GM18861 (cell line): ENCODE measurements around the gene CEACAM4.
"Not testable (repeated sequence)": the region's sequence is repeated elsewhere in the genome, so short reads cannot be mapped to it uniquely, and the experiment has no call there.

Experiments
- ATAC-seq: cut with Tn5 transposase; IDR thresholded peaks from one replicate; pipeline ENCODE4 v1.9.1; 2021; ENCODE audit not compliant: unreplicated experiment

CEACAM4 gene

DNA sequence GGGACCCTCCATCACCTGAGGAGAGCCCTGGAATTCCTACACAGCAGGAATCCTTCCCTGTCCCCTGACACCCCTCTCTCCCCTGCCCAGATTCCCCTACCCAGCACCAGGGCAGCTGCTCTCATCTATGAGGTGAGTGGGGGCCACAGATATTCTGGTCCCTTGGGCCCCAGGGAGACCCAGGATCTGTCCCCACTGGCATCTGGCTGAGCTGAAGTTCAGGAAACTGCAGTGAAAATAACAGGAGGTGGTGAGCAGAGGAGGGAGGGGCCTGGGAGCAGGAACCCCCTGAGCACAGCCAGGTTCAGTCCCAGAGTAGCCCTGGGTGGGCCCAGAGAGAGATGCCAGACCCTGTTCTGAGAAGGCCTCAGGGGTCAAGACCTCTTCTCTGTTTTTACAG lies 40.8 kb downstream of the CEACAM4 start:
- no peak for ATAC-seq

DNA sequence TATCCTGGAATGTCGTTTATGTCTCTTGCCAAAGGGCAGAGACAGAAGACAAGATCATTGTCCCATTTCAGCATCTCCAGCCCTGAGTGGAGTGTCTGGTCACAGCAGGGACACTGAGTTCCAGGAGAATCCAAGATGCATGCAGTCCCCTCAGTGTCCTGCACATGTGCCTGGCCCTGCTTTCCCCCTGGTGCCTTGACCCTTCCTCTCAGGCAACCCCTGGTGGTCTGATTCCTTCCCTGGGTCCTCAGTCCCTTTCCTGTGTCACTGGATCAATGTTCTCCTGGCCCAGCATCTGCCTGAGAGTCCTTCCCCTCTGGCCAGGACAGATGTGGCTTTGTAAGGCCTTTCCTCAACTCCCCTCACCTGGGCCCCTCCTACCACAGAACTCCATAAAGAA lies 41.9 kb downstream of the CEACAM4 start:
- ATAC-seq: no peak

DNA sequence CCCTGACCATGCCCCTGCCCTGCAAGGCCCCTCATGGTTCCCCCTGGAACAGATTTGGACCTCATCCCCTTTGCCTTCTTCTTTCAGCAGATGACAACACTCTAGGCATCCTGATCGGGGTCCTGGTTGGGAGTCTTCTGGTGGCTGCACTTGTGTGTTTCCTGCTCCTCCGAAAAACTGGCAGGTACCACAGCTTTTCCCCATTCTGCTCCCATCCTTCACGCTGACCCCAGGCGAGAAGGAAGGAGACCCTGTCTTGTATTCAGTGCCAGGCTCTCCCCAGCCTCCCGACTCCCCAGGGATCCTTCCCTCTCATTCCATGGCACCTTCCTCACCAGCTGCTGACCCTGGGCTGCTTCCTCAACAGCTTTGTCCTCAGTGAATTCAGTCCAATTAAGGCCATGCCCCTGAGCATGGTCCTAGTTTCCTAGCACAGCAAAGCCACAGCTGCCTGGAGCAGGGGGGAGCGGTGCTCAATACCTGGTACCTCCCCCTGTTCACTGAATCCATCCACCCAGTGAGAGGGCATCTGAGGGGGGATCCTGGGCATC lies 42.5 kb downstream of the CEACAM4 start:
- ATAC-seq: no peak

DNA sequence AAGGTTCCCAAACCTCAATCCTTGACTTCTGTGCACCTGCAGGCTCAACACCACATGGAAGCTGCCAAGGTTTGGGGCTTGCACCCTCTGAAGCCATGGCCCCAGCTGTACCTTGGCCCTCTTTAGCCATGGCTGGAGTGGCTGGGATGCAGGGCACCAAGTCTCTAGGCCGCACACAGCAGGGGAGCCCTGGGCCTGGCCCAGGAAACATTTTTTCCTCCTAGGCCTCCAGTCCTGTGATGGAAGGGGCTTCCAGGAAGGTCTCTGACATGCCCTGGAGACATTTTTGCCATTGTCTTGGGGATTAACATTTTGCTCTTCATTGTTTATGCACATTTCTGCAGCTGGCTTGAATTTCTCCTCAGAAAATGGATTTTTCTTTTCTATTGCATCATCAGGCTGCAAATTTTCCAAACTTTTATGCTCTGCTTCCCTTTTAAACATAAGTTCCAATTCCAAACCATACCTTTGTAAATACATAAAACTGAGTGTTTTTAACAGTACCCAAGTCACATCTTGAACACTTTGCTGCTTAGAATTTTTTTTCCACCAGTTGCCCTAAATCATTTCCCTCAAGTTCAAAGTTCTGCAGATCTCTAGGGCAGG lies 44.2 kb downstream of the CEACAM4 start:
- not testable (repeated sequence) for ATAC-seq

DNA sequence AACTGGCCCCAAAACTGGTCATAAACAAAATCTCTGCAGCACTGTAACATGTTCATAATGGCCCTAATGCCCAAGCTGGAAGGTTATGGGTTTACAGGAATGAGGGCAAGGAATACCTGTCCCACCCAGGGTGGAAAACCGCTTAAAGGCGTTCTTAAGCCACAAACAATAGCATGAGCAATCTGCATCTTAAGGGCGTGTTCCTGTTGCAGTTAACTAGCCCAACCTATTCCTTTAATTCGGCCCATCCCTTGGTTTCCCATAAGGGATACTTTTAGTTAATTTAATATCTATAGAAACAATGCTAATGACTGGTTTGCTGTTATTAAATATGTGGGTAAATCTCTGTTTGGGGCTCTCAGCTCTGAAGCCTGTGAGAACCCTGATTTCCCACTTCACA lies 45.8 kb downstream of the CEACAM4 start:
- ATAC-seq: not testable (repeated sequence)

DNA sequence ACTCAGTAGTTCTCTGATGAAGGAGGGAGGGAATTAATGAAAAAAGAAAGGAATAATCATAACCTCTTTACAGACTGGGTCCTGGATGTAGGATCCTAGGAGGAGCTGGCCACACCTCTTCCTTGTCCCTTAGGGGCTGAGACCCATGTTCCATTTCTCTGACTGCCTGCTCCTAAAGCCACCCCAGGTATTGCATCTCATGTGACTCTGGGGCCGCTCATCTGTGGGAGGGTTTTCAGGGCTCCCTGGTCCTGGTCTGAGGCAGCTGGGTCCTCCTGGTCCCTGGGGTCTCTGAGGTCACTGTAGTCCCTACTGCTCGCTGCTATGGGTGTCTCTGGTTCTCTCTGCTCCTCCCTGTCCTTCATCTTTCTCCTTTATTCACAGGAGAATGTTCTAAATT lies 48.0 kb downstream of the CEACAM4 start:
- ATAC-seq: no peak

DNA sequence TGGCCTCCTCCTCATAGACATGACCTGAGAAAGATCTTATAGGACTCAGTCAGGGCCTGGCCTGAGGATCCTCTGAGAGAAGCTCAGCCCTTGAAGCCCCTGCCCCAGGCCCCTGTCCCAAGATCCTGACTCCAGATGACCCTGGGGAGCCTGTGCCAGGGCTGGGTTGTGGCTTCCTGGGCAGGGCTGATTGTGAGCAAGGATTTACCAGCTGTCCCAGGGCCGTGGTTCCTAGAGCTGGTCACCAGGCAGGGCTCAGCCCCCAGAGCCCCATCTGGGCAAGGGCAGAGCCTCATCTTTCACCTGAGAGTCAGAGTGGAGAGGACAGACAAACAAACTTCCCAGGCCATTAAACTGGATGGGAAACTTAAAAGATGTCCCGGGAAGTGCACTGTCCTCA lies 49.0 kb downstream of the CEACAM4 start:
- no peak for ATAC-seq

DNA sequence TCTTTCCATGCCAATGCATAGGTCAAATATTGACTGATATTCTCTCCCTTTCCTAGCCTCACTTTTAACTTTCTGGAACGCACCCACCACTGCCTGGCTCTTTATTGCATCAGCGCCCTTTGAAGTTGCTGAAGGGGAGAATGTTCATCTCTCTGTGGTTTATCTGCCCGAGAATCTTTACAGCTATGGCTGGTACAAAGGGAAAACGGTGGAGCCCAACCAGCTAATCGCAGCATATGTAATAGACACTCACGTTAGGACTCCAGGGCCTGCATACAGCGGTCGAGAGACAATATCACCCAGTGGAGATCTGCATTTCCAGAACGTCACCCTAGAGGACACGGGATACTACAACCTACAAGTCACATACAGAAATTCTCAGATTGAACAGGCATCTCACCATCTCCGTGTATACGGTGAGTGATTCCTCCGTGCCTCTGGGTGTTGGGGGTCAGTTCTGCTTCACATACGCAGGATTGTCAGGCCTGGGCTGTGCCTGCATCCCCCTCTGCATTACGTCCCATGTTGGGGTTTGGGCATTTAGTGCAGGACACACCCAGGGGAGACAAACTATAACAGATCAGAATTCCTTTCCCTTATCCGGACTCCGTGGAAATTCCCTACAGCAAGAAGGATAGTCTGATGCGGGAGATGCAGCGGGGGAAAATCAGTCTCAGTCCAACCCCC lies 49.6 kb downstream of the CEACAM4 start:
- no peak for ATAC-seq

DNA sequence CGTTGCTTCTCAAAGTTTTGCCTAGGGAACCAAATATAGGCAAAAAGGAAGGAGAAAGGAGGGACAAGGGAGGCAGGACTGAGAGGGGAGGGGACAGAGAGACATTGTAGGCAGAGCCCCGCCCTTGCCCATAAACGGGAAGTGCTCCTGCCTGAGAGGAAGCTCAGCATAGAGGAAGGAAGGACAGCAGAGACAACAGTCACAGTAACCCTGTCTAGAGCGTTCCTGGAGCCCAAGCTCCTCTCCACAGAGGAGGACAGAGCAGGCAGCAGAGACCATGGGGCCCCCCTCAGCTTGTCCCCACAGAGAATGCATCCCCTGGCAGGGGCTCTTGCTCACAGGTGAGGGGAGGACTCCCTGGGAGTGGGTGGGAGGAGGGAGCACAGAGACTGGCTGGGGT lies 50.9 kb downstream of the CEACAM4 start, which contains the start of gene CEACAM21:
CEACAM21 (plus strand) TSS at position 169 of the 400 bp plus-strand sequence; CDS start at position 278, 109 bp downstream.
- no peak for ATAC-seq

DNA sequence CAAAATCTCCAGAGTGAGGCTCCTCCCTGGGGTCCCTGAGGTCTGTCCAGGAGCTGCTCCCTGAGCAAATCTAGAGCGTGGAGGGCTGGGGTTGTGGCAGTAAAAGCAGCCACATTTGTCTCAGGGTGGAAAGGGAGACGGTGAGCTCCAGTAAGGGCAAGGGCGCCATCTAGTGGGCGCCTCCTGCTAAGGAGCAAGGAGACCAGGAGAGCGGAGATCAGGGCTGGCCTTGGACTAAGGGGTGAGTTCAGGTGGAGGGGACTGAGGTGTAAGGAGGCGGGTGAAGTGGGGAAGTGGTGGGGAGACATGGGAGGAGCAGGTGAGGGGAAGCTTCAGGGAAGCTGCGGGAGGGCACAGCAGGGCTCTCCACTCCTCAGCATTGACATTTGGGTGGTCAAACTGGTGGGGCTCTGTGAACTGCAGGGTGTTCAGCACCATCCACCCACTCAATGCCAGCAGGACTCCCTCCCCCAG lies 56.2 kb downstream of the CEACAM4 start:
- ATAC-seq: no peak

DNA sequence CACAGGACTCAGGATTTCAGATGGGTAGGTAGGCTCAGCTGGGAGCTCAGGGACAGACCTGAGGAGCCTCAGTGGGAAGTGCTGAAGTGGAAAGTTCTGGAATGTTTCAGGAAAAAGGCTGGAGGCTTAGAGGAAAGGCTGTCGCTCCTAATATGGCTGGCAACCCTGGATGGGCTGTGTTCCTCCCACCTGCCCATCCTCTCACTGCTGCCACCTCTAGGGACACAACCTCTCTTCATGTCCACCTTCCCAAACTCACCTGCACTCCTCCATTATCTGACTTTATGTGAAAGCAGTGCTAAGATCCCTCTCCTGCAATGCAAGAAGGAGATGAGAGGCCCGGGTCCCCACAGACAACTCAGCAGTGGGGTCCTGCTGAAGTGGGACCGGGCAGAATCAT lies 56.7 kb downstream of the CEACAM4 start:
- no peak for ATAC-seq

DNA sequence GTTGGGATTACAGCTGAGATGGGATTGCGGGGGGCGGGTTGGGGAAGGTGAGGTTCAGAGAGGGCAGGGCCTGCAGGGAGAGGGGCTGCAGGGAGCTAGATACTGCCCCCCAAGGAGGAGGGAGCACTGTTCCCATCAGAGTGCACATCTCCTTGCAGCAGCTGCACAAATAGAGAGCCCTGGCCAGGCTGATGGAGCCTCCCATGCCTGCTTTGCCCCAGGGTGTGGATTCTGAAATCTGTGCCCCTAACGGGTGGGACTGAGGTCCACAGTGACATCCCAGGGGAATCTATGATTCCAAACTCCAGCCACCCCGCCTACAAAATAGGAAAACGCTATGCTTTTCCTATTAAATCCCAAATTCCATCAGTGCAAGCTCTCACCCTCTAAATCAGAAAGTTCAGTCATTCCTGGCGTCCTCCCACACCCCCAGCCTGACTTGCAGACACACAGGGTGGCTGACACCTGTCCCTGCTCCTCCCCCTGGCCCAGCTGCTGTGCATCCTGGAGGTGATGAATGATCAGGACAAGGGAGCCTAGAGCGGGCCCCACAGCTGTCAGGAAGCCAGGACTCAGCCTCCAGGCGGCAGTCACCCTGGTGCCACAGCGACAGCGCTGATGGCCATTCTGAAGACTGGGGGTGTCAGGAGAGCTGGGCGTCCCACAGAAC lies 57.3 kb downstream of the CEACAM4 start:
- ATAC-seq: no peak
